ENCODE data around the gene RBMS3. TPM values are rescaled to one million over a fixed set of nuclear protein-coding genes. Genes with fewer than 3 reads are reported as not detected.

RBMS3 gene
- total and polyA plus RNA-seq, 2 donors (not counting 1 experiment from before 2014, with no cell fraction given) = 26.9 to 68.4 TPM

DNA sequence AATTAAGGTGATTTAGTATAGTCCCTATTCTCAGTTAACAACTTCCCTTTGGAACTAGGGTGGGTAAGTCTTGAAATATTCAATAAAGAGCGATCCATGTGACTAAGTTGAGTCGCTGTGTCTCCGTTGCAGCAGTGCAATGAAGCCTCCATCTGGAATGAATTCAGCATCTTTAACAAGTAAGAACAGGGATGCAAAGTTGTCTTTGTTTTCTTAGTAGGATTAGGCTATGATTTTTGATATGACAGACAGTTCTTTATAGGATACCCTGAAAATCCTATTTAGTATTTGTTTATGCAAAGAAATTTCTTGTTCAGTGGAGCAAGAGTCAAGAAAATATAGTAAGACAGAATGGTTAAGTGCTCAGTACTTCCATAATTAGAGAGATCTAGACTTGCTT lies 52.7 kb downstream of the RBMS3 start:
- no peaks in the 10 kb centered on the region for H4K20me1 ChIP-seq (ENCODE audit: control insufficient read depth, extremely low read depth, insufficient read depth, low read length)
- no peaks in the 10 kb centered on the region for H3K9me3 ChIP-seq (ENCODE audit: control insufficient read depth, insufficient read depth, low read depth, low read length)
- DNase-seq (ENCODE audit: low read depth in 2 of 2) = no peak
- TF ChIP-seq EZH2 (IDR thresholded peaks at IDR 0.05; ENCODE audit: low read length, missing control alignments) = no peak
- TF ChIP-seq, protein P1, sequence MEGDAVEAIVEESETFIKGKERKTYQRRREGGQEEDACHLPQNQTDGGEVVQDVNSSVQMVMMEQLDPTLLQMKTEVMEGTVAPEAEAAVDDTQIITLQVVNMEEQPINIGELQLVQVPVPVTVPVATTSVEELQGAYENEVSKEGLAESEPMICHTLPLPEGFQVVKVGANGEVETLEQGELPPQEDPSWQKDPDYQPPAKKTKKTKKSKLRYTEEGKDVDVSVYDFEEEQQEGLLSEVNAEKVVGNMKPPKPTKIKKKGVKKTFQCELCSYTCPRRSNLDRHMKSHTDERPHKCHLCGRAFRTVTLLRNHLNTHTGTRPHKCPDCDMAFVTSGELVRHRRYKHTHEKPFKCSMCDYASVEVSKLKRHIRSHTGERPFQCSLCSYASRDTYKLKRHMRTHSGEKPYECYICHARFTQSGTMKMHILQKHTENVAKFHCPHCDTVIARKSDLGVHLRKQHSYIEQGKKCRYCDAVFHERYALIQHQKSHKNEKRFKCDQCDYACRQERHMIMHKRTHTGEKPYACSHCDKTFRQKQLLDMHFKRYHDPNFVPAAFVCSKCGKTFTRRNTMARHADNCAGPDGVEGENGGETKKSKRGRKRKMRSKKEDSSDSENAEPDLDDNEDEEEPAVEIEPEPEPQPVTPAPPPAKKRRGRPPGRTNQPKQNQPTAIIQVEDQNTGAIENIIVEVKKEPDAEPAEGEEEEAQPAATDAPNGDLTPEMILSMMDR (conservative IDR thresholded peaks at IDR 0.05 in 1 of 2, IDR thresholded peaks at IDR 0.05 in 1 of 2; ENCODE audit: low read depth in 1 of 2, low read length in 2 of 2) = no peak
- H3K79me2 ChIP-seq (ENCODE audit: control insufficient read depth, insufficient read depth, low read length) = peaks cover 57% of the 10 kb centered on the region
- no peak overlapping the region for H2AFZ ChIP-seq (ENCODE audit: low read length)
- H3K9ac ChIP-seq (ENCODE audit: insufficient read depth, low read length) = no peak overlapping the region
- H3K27me3 ChIP-seq (ENCODE audit: control insufficient read depth, insufficient read depth, low read length) = no peaks in the 10 kb centered on the region
- H3K4me3 ChIP-seq (replicated peaks in 1 of 4; ENCODE audit: control extremely low read depth in 1 of 4, insufficient read depth in 1 of 4, low read depth in 3 of 4, low read length in 4 of 4) = no peak overlapping the region
- peaks cover 13% of the 10 kb centered on the region for H3K4me1 ChIP-seq (ENCODE audit: control insufficient read depth, extremely low read depth, insufficient read depth, low read length)
- no peaks in the 10 kb centered on the region for H3K36me3 ChIP-seq (ENCODE audit: control insufficient read depth, insufficient read depth, low read length)
- no peak overlapping the region for H3K27ac ChIP-seq (ENCODE audit: insufficient read depth, low read length)
- no peak overlapping the region for H3K4me2 ChIP-seq (ENCODE audit: extremely low read depth, insufficient read depth, low read length)

DNA sequence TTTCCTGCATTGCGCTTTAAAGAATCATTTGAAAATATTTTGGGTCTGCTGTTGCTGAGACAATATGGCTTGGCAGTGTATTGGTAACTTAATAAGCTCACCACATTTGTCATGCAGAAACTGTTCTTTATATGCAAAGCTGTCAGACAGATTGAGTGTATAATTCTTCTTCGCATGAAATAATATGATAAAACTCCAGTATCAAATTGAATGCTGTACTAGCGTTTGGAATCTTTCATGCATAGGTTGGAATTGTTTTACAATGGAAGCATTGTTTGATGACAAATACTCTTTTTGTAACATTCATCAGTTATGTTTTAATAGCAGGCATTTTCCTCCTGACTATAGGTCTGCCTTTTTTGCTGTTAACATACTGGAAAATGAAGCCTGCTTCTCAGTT lies 53.8 kb downstream of the RBMS3 start:
- no peaks in the 10 kb centered on the region for H3K27me3 ChIP-seq (ENCODE audit: control insufficient read depth, insufficient read depth, low read length)
- no peak for TF ChIP-seq EZH2 (IDR thresholded peaks at IDR 0.05; ENCODE audit: low read length, missing control alignments)
- TF ChIP-seq, protein P1 (conservative IDR thresholded peaks at IDR 0.05 in 1 of 2, IDR thresholded peaks at IDR 0.05 in 1 of 2; ENCODE audit: low read depth in 1 of 2, low read length in 2 of 2) = no peak
- H3K27ac ChIP-seq (ENCODE audit: insufficient read depth, low read length) = peak overlapping the region; percentile 84
- H3K4me1 ChIP-seq (ENCODE audit: control insufficient read depth, extremely low read depth, insufficient read depth, low read length) = peaks cover 14% of the 10 kb centered on the region
- H4K20me1 ChIP-seq (ENCODE audit: control insufficient read depth, extremely low read depth, insufficient read depth, low read length) = no peaks in the 10 kb centered on the region
- H3K9me3 ChIP-seq (ENCODE audit: control insufficient read depth, insufficient read depth, low read depth, low read length) = no peaks in the 10 kb centered on the region
- H3K4me3 ChIP-seq (replicated peaks in 1 of 4; ENCODE audit: control extremely low read depth in 1 of 4, insufficient read depth in 1 of 4, low read depth in 3 of 4, low read length in 4 of 4) = peak overlapping the region in 2 of 4 experiments; percentile 51 to 52
- H3K36me3 ChIP-seq (ENCODE audit: control insufficient read depth, insufficient read depth, low read length) = no peaks in the 10 kb centered on the region
- H3K9ac ChIP-seq (ENCODE audit: insufficient read depth, low read length) = no peak overlapping the region
- peak overlapping the region; percentile 81 for H3K4me2 ChIP-seq (ENCODE audit: extremely low read depth, insufficient read depth, low read length)
- peaks cover 60% of the 10 kb centered on the region for H3K79me2 ChIP-seq (ENCODE audit: control insufficient read depth, insufficient read depth, low read length)
- DNase-seq (ENCODE audit: low read depth in 2 of 2) = peak in 1 of 2 donors; percentile 54
- H2AFZ ChIP-seq (ENCODE audit: low read length) = no peak overlapping the region

DNA sequence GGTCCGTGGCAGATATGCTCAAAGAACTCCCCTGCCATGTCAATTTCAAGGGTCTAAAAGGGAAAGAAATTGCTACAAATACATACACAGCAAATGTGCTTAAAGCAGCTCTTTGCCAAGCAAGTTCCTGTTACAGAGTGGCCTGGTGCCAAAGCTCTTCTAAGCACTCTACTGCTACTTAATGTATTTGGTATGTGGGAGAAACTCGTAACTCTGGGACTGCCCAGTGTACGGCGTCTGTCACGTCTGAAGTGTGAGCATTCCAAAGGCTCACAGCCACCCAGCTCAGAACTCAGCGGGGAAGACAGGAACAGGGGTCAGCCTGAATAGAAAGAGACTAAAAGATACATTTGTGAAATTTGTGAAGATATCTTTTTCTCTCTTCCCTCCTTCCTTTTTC lies 54.6 kb downstream of the RBMS3 start:
- Histone ChIP-seq H3K27me3 (ENCODE audit: control insufficient read depth, insufficient read depth, low read length) (no peaks in the 10 kb centered on the region), H3K27ac (ENCODE audit: insufficient read depth, low read length) (peak overlapping the region; percentile 84), H3K79me2 (ENCODE audit: control insufficient read depth, insufficient read depth, low read length) (peaks cover 61% of the 10 kb centered on the region), H3K9ac (ENCODE audit: insufficient read depth, low read length) (peak overlapping the region; percentile 56), H4K20me1 (ENCODE audit: control insufficient read depth, extremely low read depth, insufficient read depth, low read length) (no peaks in the 10 kb centered on the region), H3K4me3 (replicated peaks in 1 of 4; ENCODE audit: control extremely low read depth in 1 of 4, insufficient read depth in 1 of 4, low read depth in 3 of 4, low read length in 4 of 4) (peak overlapping the region; percentile 34 to 59 (median 52)), H2AFZ (ENCODE audit: low read length) (no peak overlapping the region), H3K4me2 (ENCODE audit: extremely low read depth, insufficient read depth, low read length) (peak overlapping the region; percentile 81), H3K9me3 (ENCODE audit: control insufficient read depth, insufficient read depth, low read depth, low read length) (no peaks in the 10 kb centered on the region), H3K4me1 (ENCODE audit: control insufficient read depth, extremely low read depth, insufficient read depth, low read length) (peaks cover 17% of the 10 kb centered on the region), H3K36me3 (ENCODE audit: control insufficient read depth, insufficient read depth, low read length) (no peaks in the 10 kb centered on the region)
- TF ChIP-seq, protein P1 (conservative IDR thresholded peaks at IDR 0.05 in 1 of 2, IDR thresholded peaks at IDR 0.05 in 1 of 2; ENCODE audit: low read depth in 1 of 2, low read length in 2 of 2) = no peak
- no peak for TF ChIP-seq EZH2 (IDR thresholded peaks at IDR 0.05; ENCODE audit: low read length, missing control alignments)
- peak; percentile 98 to 100 for DNase-seq (ENCODE audit: low read depth in 2 of 2)
